HG02970 (cell line): ENCODE measurements around the gene PDIA2.

ENCODE experiments used
- ATAC-seq: cut with Tn5 transposase; IDR thresholded peaks from one replicate; pipeline ENCODE4 v1.9.1; 2021; ENCODE audit warnings: mild to moderate bottlenecking, moderate library complexity, moderate number of reproducible peaks; ENCODE audit not compliant: unreplicated experiment, low FRiP score

Gene PDIA2

DNA sequence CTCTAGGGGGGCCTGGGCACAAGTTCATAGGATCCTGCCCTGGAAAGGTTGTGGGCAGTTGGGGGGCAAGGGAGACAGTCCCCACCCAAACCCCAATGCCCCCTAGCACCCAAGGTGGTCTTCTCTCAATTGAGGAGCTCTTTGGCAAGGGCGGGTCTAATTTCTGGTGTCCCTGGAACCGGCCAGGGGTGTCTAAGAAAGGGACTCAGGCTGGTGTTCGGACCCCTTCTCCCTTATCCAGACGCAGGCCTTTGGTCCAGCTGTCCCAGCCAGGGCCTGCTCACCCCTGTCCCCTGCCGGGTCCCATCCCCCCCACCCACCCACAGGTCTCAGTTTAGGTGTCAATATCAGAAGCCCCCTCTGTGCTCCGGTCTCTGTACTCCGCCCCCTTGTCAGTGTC is 3.4 kb upstream of the PDIA2 start:
- no peak for ATAC-seq

DNA sequence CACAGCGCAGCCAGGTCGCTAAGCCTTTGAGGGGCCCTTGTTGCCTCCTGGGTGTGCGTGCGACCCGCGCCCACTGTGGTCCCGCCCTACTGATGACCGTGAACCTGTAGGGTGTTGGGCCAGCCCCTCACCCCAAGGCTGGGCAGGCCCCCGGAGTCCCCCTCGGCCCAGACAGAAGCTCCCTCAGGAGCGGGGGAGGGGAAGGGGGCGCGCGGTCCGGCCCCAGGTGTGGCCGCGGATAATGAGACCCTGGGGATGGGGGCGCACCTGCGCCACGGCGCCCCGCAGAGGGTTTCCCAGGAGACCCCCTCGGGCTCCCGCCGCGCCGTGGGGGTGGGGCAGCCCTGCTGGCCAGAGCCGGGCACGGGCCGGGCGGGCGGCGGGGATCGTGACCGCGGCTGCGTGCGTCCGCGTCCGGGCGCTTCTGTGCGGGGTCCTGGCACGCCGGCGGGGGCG is 2.9 kb upstream of the PDIA2 start:
- no peak for ATAC-seq

DNA sequence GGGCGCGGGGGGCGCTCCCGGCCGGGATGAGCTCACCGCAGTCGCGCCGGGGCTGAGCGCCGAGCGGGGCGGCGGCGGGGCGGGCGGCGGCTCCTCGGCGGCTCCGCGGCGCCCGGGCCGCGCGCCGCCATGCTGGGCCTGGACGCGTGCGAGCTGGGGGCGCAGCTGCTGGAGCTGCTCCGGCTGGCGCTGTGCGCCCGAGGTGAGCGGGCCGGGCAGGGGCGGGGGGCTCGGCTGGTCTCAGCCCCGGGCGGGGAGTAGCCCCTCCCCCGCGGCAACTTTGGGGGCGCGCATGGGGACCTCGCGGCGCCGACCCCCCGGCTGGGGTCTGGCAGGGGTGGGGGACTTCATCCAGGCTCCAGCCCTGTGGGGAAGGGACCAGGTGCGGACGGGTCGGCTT is 2.4 kb upstream of the PDIA2 start, which contains the start of gene ARHGDIG:
Gene ARHGDIG, plus strand, starts transcription at position 40 of the 400 bp plus-strand sequence. Its CDS starts 90 bp downstream, at position 130.
- no peak for ATAC-seq

DNA sequence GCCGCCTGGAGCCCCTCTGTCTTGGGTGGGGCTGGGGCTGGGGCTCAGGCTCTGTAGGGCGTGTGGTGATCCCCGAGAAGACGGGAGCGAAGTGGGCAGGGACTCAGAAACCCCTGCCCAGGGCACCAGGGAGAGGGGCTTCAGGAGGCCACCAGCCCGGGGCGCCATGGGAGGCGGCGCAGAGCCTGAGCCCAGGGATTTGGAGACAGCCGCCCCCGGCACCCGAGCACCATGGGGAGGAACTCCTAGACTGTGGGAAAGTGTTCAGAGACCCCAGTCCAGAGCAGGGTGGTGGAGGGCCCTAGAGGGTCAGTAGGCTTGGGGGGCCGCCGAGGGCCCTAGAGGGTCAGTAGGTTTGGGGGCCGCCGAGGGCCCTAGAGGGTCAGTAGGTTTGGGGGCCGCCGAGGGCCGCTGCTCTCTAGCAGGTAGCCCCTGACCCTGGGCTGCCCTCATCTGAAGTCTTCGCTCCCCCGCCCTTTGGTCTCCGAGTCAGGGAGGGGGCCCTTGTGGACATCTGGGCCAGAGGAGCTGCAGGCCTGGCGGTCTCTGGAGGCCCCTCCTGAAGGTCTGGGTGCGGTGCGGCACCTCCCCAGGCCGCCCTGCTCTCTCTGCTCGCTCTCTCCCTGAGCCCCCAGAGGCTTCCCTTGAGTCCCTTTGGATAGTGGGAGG is 1.8 kb upstream of the PDIA2 start:
- ATAC-seq, result no peak

DNA sequence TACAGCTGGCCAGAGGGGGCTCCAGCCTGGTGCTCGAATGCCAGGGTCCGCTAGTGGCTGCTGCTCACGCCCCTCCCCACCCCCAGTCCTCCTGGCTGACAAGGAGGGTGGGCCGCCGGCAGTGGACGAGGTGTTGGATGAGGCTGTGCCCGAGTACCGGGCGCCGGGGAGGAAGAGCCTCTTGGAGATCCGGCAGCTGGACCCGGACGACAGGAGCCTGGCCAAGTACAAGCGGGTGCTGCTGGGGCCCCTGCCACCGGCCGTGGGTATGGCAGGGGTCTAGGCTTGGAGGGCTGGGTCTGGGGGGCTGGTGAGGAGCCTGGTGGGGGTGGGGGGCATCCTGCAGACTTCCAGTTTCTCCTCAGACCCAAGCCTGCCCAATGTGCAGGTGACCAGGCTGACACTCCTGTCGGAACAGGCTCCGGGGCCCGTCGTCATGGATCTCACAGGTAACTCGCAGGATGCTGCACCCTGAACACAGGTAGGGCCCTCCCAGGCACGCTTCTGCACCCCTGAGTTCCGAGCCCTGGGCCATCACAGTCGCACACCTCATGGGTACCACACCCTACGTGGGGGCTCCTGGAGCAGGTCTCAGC is 1.2 kb upstream of the PDIA2 start:
- ATAC-seq, result no peak

DNA sequence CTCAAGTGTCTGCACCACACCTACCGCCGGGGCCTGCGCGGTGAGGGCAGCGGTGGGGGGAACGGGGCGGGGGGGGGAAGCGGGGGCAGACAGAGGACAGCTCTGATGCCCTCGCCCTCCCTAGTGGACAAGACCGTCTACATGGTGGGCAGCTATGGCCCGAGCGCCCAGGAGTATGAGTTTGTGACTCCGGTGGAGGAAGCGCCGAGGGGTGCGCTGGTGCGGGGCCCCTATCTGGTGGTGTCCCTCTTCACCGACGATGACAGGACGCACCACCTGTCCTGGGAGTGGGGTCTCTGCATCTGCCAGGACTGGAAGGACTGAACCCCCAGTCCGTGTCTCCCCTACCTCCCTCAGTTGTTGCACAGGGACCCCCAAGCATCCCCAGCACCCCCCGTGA is 473 bp upstream of the PDIA2 start:
- no peak for ATAC-seq

DNA sequence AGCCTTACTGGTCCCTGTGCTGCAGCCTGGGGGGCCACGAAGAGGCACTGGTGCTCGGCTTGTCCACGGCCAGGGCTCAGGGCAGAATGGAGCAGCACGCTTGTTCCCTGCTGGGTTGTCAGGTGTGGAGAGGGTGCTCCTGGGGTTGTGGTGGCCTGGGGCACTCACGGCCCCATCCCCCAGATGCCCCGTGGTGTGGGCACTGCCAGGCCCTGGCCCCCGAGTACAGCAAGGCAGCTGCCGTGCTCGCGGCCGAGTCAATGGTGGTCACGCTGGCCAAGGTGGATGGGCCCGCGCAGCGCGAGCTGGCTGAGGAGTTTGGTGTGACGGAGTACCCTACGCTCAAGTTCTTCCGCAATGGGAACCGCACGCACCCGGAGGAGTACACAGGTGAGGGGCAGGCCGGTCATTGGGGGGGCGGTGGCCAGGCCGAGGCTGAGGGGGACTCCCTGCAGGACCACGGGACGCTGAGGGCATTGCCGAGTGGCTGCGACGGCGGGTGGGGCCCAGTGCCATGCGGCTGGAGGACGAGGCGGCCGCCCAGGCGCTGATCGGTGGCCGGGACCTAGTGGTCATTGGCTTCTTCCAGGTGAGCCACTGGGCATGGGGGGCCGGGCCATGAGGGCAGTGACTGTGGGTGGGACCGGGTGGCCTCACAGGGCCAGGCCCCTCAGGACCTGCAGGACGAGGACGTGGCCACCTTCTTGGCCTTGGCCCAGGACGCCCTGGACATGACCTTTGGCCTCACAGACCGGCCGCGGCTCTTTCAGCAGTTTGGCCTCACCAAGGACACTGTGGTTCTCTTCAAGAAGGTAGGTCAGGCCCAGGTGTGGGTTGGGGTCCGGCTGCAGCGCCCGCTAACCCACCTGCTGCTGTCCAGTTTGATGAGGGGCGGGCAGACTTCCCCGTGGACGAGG is 1.5 kb downstream of the PDIA2 start:
- ATAC-seq, result no peak

DNA sequence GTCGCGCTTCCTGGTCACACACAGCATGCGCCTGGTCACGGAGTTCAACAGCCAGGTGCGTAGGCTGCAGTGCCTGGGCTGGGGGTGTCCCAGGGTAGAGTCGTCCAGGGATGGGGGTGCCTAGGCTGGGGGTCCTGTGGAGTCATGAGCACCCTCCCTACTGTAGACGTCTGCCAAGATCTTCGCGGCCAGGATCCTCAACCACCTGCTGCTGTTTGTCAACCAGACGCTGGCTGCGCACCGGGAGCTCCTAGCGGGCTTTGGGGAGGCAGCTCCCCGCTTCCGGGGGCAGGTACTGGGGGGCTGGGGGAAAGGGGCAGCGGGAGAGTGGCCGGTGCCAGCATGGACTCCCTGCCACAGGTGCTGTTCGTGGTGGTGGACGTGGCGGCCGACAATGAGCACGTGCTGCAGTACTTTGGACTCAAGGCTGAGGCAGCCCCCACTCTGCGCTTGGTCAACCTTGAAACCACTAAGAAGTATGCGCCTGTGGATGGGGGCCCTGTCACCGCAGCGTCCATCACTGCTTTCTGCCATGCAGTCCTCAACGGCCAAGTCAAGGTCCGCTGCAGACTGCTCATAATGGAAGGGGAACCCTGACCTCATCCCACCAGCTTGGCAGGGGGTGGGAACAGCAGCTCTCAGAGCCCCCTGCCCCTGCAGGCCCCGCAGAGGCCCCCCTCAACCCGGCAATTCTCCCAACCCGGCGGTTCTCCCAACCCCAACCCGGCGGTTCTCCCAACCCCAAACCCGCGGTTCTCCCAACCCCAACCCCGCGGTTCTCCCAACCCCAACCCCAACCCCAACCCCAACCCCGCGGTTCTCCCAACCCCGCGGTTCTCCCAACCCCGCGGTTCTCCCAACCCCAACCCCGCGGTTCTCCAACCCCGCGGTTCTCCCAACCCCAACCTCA is 2.4 kb downstream of the PDIA2 start:
- ATAC-seq, result no peak

DNA sequence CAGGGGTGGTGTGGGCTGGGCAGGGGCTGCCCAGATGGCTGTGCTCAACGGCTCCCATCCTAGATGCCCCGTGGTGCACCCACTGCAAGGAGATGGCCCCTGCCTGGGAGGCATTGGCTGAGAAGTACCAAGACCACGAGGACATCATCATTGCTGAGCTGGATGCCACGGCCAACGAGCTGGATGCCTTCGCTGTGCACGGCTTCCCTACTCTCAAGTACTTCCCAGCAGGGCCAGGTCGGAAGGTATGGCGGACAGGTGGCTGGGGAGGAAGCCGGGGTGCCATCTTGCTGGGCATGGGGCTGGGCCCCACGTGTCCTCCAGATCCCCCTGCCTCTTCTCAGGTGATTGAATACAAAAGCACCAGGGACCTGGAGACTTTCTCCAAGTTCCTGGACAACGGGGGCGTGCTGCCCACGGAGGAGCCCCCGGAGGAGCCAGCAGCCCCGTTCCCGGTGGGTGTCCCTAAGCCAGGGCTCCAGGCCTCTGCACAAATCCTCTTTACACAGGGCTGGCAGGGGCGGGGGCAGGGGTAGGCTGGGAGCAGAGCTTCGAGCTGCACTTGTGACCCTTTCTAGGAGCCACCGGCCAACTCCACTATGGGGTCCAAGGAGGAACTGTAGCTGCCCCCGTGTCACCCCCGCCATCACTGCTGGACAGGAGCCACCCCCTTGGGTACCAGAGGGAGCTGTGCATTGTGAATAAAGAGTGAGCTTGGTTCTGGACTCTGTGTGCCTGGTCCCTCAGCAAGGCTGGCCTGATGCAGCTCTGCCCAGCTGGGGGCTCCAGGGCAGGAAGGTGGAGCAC is 3.7 kb downstream of the PDIA2 start:
- no peak for ATAC-seq

DNA sequence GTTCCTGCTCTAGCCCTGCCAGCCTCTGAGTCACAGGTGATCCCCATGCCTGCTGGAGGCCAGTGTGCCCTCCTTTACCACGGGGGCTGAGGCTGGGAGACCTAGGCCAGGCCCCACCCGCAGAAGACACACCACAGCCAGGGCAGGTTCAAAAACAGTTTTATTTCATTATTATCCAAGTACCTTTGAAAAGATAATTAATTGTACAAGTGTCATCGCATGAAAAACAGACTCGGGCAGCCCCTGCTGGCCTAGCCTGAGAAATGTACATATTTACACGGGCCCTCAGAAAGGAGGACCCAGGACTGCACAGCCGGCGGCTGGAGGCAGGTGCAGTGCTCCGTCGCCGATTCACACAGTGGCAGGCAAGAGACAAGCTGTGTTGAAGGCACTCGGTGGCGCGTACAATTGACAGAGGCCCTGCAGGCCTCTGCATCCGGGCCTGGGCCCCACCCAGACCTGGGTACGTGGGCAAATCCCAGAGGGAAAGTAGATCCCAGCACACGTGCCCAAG is 4.4 kb downstream of the PDIA2 start:
- no peak for ATAC-seq

DNA sequence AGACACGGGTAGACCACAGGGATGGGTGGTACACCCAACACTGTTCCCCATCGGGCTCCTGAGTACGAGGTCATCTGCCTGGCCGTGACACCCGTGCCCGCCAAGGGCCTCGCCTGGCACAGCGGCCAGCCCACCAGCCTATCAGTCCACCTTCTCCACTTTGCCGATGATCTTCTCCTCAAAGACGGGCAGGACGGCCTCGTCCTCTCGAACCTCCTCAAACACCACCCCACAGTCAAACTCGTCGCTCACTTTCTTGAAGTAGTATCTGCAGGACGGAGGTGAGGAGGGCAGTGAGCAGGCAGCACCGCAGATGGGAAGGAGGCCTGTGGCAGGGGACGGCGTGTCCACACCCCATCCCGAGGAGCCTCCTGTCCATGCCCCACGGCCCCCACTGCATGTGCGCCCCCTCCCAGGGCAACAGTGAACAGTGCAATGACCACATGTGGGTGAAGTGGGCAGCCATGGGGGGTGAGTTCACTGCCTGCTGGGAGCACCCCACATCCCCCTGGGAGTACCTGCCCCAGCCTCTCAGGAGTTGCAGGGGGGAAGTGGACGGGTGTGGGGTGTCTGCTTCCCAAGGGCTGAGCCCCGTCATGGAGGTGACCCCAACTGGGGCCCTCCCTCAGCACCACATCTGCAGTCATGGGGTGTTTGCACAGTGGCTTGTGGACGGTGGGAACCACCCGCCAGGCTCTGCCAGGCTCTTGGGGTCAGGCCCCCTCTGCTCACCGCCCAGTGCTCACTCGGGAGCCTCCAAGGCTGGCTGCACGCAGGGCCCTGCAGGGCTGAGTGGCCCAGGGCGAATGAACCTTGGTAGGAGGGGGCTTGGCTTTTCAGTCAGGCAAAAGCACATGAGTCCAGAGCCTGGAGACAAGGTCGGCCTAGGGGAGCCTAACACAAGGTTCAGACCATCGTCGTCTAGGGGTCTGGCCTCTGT is 5.3 kb downstream of the PDIA2 start:
- ATAC-seq, result no peak

DNA sequence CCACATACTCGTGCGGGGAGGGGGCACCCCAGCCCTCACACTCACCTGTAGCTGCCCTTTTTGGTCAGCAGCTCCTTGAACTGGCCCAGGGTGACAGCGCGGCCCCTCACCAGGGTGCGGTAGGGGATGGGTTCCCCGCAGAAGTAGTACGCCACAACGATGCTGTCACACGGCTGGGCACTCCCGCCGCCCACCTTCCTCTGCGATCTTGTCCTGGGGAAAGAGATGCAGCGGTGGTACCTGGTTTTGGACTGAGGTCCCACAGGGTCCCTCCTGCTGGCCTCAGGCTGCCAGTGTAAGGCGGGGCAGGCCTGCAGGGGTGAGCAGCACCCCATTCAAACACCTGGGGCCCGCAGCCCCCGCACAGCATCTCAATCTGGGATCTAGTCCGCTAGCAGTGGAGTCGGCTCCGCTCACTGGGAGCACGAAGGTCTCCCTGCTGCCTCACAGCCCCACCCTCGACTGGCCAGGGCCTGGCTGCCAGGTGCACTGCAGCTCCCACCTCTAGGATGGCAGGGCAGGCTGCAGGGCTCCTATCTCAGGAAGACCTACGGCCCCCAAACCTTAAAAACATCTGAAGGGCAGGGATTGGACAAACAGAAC is 6.5 kb downstream of the PDIA2 start:
- ATAC-seq, result no peak

DNA sequence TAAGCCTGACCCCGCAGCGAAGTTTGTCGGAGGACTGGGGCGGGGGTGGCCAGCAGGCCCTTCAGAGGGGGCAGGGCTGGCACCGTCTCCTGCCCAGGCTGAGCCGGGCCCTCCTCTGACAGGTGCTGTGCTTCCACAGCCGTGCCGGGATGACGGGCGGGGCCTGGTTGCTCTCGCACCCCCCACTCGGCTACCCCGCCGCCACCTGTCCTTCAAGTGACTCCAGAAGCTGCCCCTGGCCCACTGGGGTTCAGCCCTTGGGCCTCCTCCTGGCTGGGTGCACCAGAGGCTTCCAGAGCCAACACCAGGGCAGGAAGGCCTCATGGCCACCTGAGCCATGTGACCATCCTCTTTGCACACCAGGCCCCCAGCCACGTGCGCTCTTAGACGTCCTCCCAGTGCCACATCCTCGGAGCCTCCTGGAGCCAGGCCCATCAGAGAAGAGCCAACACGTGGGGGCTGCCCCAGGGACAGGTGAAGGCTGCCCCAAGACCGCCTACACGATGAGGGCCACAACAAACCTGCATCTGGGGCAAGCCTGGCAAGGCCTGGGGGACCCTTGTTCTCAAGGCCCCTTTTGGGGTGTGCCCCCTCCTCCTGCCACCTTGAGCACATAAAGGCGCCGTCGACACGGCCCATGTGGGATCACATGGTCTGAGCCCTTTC is 7.2 kb downstream of the PDIA2 start:
- ATAC-seq, result no peak

DNA sequence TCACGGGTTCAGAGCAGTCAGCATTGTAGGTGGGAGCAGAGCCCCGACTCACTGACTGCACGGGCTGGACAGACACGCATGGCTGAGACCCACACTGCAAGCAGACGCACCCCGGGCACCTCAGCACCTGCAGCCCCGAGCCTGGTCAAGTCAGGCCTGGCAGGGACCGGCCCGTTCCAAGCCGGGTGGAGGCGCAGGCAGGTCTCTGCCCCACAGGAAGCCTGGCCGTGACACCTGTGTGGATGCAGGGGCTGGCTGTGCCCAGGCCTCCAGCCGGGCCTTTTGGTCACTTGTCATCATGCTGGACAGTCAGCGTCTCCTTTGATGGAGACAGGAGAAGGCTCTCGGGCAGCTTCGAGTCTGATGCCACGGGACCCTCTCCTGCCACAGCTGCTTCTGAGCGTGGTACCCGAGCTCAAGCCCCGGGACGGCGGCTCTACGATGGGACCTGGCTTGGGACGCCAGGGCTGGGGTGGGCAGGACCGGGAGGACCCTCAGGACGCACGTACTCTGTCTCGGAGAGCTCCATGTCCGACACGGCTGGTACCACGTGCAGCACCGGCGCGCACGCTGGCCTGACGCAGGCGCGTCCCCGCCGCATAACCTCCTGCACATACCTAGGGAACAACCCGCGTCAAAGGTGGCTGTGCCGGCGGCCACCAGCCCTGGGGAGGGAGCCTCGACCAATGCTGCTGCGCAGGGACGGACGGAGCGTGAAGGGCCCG is 7.9 kb downstream of the PDIA2 start:
- no peak for ATAC-seq

DNA sequence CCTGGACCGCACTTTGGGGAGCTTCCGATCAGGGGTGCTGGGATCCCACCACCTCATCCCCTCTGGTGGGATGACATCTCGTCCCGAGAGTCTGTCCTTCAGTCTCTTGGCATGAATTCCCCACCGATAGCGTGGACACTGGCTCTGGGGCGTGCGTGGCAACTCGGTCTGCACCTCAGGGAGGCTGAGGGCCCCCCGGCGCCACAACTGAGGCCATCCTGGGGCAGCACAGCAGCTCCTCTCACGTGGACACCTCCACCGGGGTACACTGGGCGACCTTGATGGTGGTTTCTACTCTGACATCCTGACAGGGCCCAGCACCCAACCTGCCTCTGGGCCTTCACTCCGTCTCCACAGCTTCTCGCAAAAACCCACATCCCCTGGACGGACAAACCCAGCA is 8.6 kb downstream of the PDIA2 start:
- no peak for ATAC-seq

DNA sequence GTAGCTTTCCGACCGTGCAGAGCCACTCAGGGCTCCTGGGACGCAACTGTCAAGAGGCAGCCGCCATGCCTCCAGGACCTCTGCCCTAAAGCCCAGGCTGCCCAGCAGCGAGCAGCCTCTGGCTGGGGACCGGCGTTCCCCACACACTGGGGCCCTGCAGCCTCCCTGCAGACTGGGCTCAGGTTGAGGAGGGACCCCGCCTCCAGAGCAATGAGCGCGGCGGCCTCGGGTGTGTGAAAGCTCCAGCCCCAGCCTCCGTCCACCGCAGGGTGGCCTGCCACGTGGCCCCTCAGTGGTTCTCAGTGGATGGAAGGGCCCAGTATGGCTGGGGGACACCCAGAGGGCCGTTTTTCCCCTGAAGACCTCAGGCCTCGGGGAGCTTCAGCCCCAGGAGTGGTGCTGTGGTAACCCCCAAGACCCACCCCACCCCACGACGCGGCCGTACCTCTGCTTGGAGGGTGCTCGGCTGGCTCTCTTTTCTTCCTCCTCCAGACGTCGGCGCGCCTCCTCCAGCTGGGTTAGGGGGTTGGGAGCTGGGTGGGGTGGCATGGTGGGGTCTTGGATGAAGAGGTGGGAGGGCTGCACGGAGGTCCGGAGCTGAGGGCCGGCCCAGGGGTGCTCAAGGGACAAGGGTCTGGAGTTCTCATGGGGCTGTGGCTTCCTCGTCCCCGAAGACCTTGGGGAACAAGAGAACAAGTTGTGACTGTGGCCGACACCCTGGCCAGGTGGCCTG is 10.2 kb downstream of the PDIA2 start:
- ATAC-seq, result no peak
